ENCODE results near the gene HSPD1.

HSPD1 gene

GRCh38 chr2:197499594-197500502 lies at the start of gene HSPD1, which contains the start of gene HSPE1:
Gene HSPD1, minus strand, starts transcription at chr2:197499840. Its CDS starts 992 bp downstream, at chr2:197498848.
Gene HSPE1, plus strand, starts transcription at chr2:197500379. Its CDS starts 58 bp downstream, at chr2:197500437.
- peak; percentile 95 for DNase-seq (ENCODE audit: low spot score)

GRCh38 chr2:197548582-197548981 lies 48.9 kb upstream of the HSPD1 start:
- DNase-seq (ENCODE audit: low spot score), result no peak

GRCh38 chr2:197547163-197547900 lies 47.7 kb upstream of the HSPD1 start:
- no peak for DNase-seq (ENCODE audit: low spot score)

- no peak for DNase-seq (ENCODE audit: low spot score)
Measured at GRCh38 chr2:197543206-197543605, 43.6 kb upstream of the HSPD1 start.

- DNase-seq (ENCODE audit: low spot score), result no peak
Measured at GRCh38 chr2:197539734-197540133, 40.1 kb upstream of the HSPD1 start.

- no peak for DNase-seq (ENCODE audit: low spot score)
Measured at GRCh38 chr2:197538412-197538811, 38.8 kb upstream of the HSPD1 start.

- DNase-seq (ENCODE audit: low spot score), result no peak
Measured at GRCh38 chr2:197517150-197517549, 17.5 kb upstream of the HSPD1 start.

- peak; percentile 51 for DNase-seq (ENCODE audit: low spot score)
Measured at GRCh38 chr2:197516393-197516761, 16.7 kb upstream of the HSPD1 start.

GRCh38 chr2:197515739-197516392 lies 16.2 kb upstream of the HSPD1 start, which contains the start of gene MOB4:
Gene MOB4, plus strand, starts transcription at chr2:197516066. Its CDS starts 21 bp downstream, at chr2:197516087.
- peak; percentile 96 for DNase-seq (ENCODE audit: low spot score)

GRCh38 chr2:197515315-197515738 lies 15.7 kb upstream of the HSPD1 start:
- DNase-seq (ENCODE audit: low spot score), result no peak

- no peak for DNase-seq (ENCODE audit: low spot score)
Measured at GRCh38 chr2:197514754-197515153, 15.1 kb upstream of the HSPD1 start.

- no peak for DNase-seq (ENCODE audit: low spot score)
Measured at GRCh38 chr2:197513915-197514314, 14.3 kb upstream of the HSPD1 start.

- no peak for DNase-seq (ENCODE audit: low spot score)
Measured at GRCh38 chr2:197506658-197507057, 7.0 kb upstream of the HSPD1 start.

GRCh38 chr2:197504512-197504911 lies 4.9 kb upstream of the HSPD1 start:
- DNase-seq (ENCODE audit: low spot score), result no peak

- DNase-seq (ENCODE audit: low spot score), result no peak
Measured at GRCh38 chr2:197504000-197504399, 4.4 kb upstream of the HSPD1 start.

- DNase-seq (ENCODE audit: low spot score), result no peak
Measured at GRCh38 chr2:197502685-197503084, 3.0 kb upstream of the HSPD1 start.

- no peak for DNase-seq (ENCODE audit: low spot score)
Measured at GRCh38 chr2:197502201-197502600, 2.6 kb upstream of the HSPD1 start.

- DNase-seq (ENCODE audit: low spot score), result no peak
Measured at GRCh38 chr2:197500503-197501131, 977 bp upstream of the HSPD1 start.

- peak; percentile 55 for DNase-seq (ENCODE audit: low spot score)
Measured at GRCh38 chr2:197498937-197499593, 575 bp downstream of the HSPD1 start.

GRCh38 chr2:197498235-197498936 lies 1.3 kb downstream of the HSPD1 start:
- DNase-seq (ENCODE audit: low spot score), result no peak

GRCh38 chr2:197497326-197497725 lies 2.3 kb downstream of the HSPD1 start:
- no peak for DNase-seq (ENCODE audit: low spot score)
